ENCODE data around the gene AGBL3. TPM values are rescaled to one million over a fixed set of nuclear protein-coding genes. Genes with fewer than 3 reads are reported as not detected.

The AGBL3 gene
- total and polyA plus RNA-seq, 9 of the 15 experiments (the other 6 are each of a cell fraction or from before 2014, with no cell fraction given), result 0.54 to 2.9 (median 1.7) TPM

DNA sequence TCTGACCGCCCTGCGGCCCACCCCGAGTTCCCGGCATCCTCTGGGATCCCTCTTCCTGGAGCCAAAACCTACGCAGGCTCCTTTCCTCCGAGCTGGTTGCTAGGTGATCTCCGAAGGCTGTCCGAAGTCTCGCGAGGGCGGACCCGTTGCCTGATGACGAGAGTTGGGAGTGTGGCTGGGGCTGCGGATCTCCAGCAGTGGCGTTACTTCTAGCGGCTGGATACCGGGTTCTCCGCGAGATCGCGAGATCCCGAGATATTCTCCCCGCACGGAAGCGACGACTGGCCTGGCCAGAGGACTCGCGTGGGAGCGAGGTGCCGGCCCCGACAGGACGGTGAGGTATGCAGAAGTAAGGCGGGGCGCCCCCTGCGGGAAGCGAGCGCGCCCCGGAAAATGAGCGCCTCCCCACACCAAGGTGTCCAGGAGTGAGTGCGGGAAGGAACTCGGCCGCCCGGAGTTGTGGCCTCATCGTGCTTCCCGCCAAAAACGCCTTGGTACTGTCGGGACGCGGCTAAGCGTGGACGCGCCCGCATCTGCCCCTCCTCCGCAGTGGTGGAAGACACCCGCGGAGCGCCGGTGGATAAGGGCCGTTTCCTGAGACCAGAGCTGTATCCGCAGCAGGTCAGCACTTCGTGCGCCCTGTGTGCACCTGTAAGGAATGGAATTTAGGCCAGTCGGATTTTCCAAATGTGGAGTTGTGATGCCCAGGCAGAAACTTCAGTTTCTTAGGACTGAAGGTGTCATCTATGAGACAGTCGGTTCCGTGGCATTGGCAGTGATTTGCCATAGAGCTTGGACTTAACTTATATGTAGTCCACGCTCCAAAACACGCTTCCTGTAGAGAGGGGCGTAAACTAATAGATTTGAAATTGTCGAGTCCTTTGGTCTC is at the start of gene AGBL3 (continued):
- no peak for TF ChIP-seq RHOXF2B (CRISPR knock-in tag; conservative IDR thresholded peaks at IDR 0.05)
- TF ChIP-seq POLR3A (IDR thresholded peaks at IDR 0.05; ENCODE audit: borderline replicate concordance, extremely low read depth, insufficient read depth, insufficient read length), result no peak
- no peak for TF ChIP-seq IFI16 (CRISPR knock-in tag; IDR thresholded peaks at IDR 0.05)
- peak; percentile 86; the same call in 1 of the 2 replicates for TF ChIP-seq ZNF217 (CRISPR knock-in tag; IDR thresholded peaks at IDR 0.05)
- TF ChIP-seq ZNF253 (CRISPR knock-in tag; conservative IDR thresholded peaks at IDR 0.05), result no peak
- TF ChIP-seq, protein P1, sequence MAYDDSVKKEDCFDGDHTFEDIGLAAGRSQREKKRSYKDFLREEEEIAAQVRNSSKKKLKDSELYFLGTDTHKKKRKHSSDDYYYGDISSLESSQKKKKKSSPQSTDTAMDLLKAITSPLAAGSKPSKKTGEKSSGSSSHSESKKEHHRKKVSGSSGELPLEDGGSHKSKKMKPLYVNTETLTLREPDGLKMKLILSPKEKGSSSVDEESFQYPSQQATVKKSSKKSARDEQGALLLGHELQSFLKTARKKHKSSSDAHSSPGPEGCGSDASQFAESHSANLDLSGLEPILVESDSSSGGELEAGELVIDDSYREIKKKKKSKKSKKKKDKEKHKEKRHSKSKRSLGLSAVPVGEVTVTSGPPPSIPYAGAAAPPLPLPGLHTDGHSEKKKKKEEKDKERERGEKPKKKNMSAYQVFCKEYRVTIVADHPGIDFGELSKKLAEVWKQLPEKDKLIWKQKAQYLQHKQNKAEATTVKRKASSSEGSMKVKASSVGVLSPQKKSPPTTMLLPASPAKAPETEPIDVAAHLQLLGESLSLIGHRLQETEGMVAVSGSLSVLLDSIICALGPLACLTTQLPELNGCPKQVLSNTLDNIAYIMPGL (CRISPR knock-in tag; IDR thresholded peaks at IDR 0.05), result peak; percentile 89
- TF ChIP-seq, protein P2, sequence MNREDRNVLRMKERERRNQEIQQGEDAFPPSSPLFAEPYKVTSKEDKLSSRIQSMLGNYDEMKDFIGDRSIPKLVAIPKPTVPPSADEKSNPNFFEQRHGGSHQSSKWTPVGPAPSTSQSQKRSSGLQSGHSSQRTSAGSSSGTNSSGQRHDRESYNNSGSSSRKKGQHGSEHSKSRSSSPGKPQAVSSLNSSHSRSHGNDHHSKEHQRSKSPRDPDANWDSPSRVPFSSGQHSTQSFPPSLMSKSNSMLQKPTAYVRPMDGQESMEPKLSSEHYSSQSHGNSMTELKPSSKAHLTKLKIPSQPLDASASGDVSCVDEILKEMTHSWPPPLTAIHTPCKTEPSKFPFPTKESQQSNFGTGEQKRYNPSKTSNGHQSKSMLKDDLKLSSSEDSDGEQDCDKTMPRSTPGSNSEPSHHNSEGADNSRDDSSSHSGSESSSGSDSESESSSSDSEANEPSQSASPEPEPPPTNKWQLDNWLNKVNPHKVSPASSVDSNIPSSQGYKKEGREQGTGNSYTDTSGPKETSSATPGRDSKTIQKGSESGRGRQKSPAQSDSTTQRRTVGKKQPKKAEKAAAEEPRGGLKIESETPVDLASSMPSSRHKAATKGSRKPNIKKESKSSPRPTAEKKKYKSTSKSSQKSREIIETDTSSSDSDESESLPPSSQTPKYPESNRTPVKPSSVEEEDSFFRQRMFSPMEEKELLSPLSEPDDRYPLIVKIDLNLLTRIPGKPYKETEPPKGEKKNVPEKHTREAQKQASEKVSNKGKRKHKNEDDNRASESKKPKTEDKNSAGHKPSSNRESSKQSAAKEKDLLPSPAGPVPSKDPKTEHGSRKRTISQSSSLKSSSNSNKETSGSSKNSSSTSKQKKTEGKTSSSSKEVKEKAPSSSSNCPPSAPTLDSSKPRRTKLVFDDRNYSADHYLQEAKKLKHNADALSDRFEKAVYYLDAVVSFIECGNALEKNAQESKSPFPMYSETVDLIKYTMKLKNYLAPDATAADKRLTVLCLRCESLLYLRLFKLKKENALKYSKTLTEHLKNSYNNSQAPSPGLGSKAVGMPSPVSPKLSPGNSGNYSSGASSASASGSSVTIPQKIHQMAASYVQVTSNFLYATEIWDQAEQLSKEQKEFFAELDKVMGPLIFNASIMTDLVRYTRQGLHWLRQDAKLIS (CRISPR knock-in tag; IDR thresholded peaks at IDR 0.05), result peak; percentile 94; the same call in 1 of the 2 replicates
- no peak for TF ChIP-seq ZNF274 (IDR thresholded peaks at IDR 0.05; ENCODE audit: borderline replicate concordance, low read depth, low read length)
- TF ChIP-seq CSDE1 (IDR thresholded peaks at IDR 0.05), result no peak; a peak in 2 of 4 replicates
- TF ChIP-seq, protein P3, sequence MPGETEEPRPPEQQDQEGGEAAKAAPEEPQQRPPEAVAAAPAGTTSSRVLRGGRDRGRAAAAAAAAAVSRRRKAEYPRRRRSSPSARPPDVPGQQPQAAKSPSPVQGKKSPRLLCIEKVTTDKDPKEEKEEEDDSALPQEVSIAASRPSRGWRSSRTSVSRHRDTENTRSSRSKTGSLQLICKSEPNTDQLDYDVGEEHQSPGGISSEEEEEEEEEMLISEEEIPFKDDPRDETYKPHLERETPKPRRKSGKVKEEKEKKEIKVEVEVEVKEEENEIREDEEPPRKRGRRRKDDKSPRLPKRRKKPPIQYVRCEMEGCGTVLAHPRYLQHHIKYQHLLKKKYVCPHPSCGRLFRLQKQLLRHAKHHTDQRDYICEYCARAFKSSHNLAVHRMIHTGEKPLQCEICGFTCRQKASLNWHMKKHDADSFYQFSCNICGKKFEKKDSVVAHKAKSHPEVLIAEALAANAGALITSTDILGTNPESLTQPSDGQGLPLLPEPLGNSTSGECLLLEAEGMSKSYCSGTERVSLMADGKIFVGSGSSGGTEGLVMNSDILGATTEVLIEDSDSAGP (CRISPR knock-in tag; IDR thresholded peaks at IDR 0.05), result peak; percentile 78; the same call in 1 of the 2 replicates
- peak; percentile 65 for TF ChIP-seq KAT2B (IDR thresholded peaks at IDR 0.05; ENCODE audit: low read depth, low read length)
- no peak for TF ChIP-seq HNRNPH1 (optimal IDR thresholded peaks at IDR 0.05; ENCODE audit: low read depth, low read length)
- peak; percentile 53; the same call in 1 of the 2 replicates for TF ChIP-seq MAFF (IDR thresholded peaks at IDR 0.05; ENCODE audit: low read length)
- TF ChIP-seq, protein P4, sequence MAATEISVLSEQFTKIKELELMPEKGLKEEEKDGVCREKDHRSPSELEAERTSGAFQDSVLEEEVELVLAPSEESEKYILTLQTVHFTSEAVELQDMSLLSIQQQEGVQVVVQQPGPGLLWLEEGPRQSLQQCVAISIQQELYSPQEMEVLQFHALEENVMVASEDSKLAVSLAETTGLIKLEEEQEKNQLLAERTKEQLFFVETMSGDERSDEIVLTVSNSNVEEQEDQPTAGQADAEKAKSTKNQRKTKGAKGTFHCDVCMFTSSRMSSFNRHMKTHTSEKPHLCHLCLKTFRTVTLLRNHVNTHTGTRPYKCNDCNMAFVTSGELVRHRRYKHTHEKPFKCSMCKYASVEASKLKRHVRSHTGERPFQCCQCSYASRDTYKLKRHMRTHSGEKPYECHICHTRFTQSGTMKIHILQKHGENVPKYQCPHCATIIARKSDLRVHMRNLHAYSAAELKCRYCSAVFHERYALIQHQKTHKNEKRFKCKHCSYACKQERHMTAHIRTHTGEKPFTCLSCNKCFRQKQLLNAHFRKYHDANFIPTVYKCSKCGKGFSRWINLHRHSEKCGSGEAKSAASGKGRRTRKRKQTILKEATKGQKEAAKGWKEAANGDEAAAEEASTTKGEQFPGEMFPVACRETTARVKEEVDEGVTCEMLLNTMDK (IDR thresholded peaks at IDR 0.05; ENCODE audit: borderline replicate concordance, insufficient read depth, low read depth, low read length, poor library complexity, severe bottlenecking), result peak; percentile 97
- TF ChIP-seq PTRF (tag; IDR thresholded peaks at IDR 0.05), result no peak
- TF ChIP-seq FOXA1 (IDR thresholded peaks at IDR 0.05; ENCODE audit: borderline replicate concordance), result no peak
- peak; percentile 53 for TF ChIP-seq TAF9B (IDR thresholded peaks at IDR 0.05; ENCODE audit: partially characterized antibody)
- no peak for TF ChIP-seq PRMT5 (CRISPR knock-in tag; IDR thresholded peaks at IDR 0.05)
